Activated naive CD8-positive, alpha-beta T cell treated with anti-CD3 and anti-CD28 coated beads, Interleukin-2, amount 50 U/mL, for 24 hours (primary cell): ENCODE measurements around the gene PLEKHA4.
"Not testable (repeated sequence)": the region's sequence is repeated elsewhere in the genome, so short reads cannot be mapped to it uniquely, and the experiment has no call there.

Experiments used
- ATAC-seq: fragments of 150-1000 bp; cut with Tn5 transposase; one replicate; pipeline ENCODE4 v1.10.0; 2021
- DNase-seq: peaks from one replicate; pipeline ENCODE4 v3.0.0; 2021
- H3K27ac Mint-ChIP-seq: one replicate; pipeline ENCODE4 v1.8.0; 2021; ENCODE audit warnings: mild to moderate bottlenecking, mixed read lengths
- H3K27me3 Mint-ChIP-seq: one replicate; pipeline ENCODE4 v1.8.0; 2021; ENCODE audit warnings: mixed read lengths
- H3K36me3 Mint-ChIP-seq: one replicate; pipeline ENCODE4 v1.8.0; 2021; ENCODE audit warnings: low read depth, mixed read lengths
- H3K4me1 Mint-ChIP-seq: one replicate; pipeline ENCODE4 v1.8.0; 2021; ENCODE audit warnings: mixed read lengths
- H3K4me3 Mint-ChIP-seq: one replicate; pipeline ENCODE4 v1.8.0; 2021; ENCODE audit warnings: mild to moderate bottlenecking, moderate library complexity, mixed read lengths
- H3K9me3 Mint-ChIP-seq: one replicate; pipeline ENCODE4 v1.8.0; 2021; ENCODE audit warnings: mixed read lengths

The PLEKHA4 gene, protein sequence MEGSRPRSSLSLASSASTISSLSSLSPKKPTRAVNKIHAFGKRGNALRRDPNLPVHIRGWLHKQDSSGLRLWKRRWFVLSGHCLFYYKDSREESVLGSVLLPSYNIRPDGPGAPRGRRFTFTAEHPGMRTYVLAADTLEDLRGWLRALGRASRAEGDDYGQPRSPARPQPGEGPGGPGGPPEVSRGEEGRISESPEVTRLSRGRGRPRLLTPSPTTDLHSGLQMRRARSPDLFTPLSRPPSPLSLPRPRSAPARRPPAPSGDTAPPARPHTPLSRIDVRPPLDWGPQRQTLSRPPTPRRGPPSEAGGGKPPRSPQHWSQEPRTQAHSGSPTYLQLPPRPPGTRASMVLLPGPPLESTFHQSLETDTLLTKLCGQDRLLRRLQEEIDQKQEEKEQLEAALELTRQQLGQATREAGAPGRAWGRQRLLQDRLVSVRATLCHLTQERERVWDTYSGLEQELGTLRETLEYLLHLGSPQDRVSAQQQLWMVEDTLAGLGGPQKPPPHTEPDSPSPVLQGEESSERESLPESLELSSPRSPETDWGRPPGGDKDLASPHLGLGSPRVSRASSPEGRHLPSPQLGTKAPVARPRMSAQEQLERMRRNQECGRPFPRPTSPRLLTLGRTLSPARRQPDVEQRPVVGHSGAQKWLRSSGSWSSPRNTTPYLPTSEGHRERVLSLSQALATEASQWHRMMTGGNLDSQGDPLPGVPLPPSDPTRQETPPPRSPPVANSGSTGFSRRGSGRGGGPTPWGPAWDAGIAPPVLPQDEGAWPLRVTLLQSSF

DNA sequence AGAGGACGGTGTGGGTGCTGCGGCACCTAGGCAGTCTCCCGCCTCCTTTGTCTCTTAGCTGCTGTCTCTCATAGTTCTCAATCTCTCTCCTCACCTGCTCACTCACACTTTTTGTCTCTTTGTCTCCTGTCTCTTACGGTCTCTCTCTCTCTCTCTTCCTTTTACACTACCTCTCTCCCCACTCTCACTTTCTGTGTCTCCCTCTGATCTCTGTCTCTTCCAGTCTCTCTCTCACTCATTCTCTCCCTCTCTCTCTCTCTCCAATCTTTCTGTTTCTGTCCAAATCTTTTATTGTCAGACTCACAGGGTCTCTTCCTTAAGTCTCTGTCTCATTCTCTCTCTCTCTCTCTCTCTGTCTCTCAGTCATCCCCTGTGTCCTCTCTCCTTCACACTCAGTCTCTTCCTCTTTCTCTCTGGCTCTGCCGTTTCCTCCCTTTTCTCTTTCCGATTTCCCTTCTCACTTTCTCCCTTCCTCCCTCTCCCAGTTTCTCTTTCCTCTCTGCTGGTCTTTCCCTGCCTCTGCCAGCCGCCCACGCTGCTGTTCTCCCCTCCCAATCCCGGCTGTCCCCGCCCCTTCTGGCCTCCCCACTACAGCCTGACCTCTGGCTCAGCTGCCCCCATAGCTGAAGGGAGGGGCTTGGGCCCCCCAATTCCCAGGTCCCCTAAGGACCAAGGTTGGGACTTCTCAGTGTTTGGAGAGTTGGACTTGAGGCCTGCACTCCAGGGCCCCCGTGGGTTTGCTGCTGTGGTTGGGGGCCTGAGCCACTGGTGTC, at the start of gene PLEKHA4:
Gene PLEKHA4 (minus strand): TSS at position 504 of the 773 bp plus-strand sequence. CDS start 997 bp downstream, outside the sequence.
- Mint-ChIP-seq H3K9me3 (no peaks in the 10 kb centered on the region), H3K4me3 (no peak within 1 kb of the TSS), H3K27me3 (peaks cover 7% of the 10 kb centered on the region), H3K27ac (peak within 1 kb of the TSS; percentile 3), H3K4me1 (peaks cover 13% of the 10 kb centered on the region), H3K36me3 (peaks cover 12% of the 10 kb centered on the region)
- DNase-seq: no peak
- no peak for ATAC-seq

GRCh38 chr19:48918071-48918470, 49.7 kb upstream of the PLEKHA4 start:
- Mint-ChIP-seq H3K27me3 (no peaks in the 10 kb centered on the region), H3K27ac (no peak overlapping the region), H3K4me1 (no peaks in the 10 kb centered on the region), H3K36me3 (peaks cover 17% of the 10 kb centered on the region), H3K9me3 (no peaks in the 10 kb centered on the region), H3K4me3 (no peak overlapping the region)
- no peak for DNase-seq
- ATAC-seq: no peak

DNA sequence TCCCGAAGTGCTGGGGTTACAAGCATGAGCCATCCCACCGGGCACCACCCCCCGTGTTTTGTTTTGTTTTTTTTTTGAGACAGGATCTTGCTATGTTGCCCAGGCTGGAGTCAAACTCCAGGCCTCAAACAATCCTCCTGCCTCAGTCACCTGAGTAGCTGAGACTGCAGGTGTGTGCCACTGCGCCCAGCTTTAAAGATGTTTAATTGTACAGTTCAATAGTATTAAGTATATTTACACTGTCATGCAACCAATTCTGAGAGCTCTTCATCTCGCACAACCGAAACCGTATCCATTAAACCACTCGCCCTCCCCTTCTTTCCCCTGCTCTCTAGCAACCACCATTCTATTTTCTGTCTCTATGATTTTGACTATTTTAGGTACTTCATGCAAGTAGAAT, 47.3 kb upstream of the PLEKHA4 start:
- Mint-ChIP-seq H3K27ac (no peak overlapping the region), H3K27me3 (no peaks in the 10 kb centered on the region), H3K4me1 (no peaks in the 10 kb centered on the region), H3K36me3 (peaks cover 31% of the 10 kb centered on the region), H3K9me3 (no peaks in the 10 kb centered on the region), H3K4me3 (no peak overlapping the region)
- DNase-seq (no peak), ATAC-seq (no peak)

GRCh38 chr19:48914181-48914580, 45.8 kb upstream of the PLEKHA4 start:
- H3K4me1 Mint-ChIP-seq: no peaks in the 10 kb centered on the region
- no peak overlapping the region for H3K4me3 Mint-ChIP-seq
- peaks cover 38% of the 10 kb centered on the region for H3K36me3 Mint-ChIP-seq
- no peak for DNase-seq
- no peak overlapping the region for H3K27ac Mint-ChIP-seq
- no peaks in the 10 kb centered on the region for H3K9me3 Mint-ChIP-seq
- no peak for ATAC-seq
- H3K27me3 Mint-ChIP-seq: no peaks in the 10 kb centered on the region

DNA sequence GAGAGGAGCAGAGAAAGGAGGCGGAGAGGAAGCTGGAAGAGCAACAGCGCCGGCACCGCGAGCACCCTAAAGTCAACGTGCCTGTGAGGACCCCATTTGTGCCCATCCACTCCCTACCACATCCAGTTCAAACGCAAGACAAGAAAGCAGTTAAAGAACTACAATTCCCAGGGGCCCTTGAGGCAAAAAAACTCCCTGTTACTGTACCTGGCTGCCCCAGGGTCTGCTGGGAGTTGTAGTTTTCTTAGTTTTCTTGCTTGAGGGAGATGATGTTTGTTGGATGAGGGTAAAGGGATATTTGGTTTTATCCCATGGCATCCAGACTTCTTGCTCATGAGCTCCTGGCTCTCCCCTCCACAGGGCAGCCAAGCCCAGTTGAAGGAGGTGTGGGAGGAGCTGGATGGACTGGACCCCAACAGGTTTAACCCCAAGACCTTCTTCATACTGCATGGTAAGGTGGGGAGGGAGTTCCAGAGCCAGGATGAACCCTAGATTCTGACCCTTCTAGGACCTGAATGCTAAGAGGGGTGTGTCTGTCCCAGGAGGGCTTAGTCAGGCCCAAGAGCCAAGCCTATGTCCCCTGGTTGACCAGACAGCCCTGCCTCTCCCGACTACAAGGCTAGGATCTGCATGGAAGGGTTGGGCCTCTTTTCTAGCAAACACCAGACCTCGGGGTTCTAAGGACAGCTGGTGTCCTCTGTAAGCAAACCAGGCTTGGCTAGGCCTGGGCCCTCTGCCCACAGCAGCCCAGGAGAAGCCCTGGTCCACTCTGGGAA, 44.9 kb upstream of the PLEKHA4 start:
- H3K9me3 Mint-ChIP-seq: no peaks in the 10 kb centered on the region
- no peak for DNase-seq
- H3K36me3 Mint-ChIP-seq: peaks cover 32% of the 10 kb centered on the region
- no peaks in the 10 kb centered on the region for H3K27me3 Mint-ChIP-seq
- no peak overlapping the region for H3K4me3 Mint-ChIP-seq
- H3K4me1 Mint-ChIP-seq: no peaks in the 10 kb centered on the region
- ATAC-seq: peak; percentile 28
- no peak overlapping the region for H3K27ac Mint-ChIP-seq

GRCh38 chr19:48910803-48911202, 42.4 kb upstream of the PLEKHA4 start:
- peaks cover 43% of the 10 kb centered on the region for H3K36me3 Mint-ChIP-seq
- DNase-seq (no peak), ATAC-seq (no peak)
- H3K4me1 Mint-ChIP-seq: no peaks in the 10 kb centered on the region
- no peaks in the 10 kb centered on the region for H3K27me3 Mint-ChIP-seq
- H3K9me3 Mint-ChIP-seq: no peaks in the 10 kb centered on the region
- no peak overlapping the region for H3K4me3 Mint-ChIP-seq
- no peak overlapping the region for H3K27ac Mint-ChIP-seq

DNA sequence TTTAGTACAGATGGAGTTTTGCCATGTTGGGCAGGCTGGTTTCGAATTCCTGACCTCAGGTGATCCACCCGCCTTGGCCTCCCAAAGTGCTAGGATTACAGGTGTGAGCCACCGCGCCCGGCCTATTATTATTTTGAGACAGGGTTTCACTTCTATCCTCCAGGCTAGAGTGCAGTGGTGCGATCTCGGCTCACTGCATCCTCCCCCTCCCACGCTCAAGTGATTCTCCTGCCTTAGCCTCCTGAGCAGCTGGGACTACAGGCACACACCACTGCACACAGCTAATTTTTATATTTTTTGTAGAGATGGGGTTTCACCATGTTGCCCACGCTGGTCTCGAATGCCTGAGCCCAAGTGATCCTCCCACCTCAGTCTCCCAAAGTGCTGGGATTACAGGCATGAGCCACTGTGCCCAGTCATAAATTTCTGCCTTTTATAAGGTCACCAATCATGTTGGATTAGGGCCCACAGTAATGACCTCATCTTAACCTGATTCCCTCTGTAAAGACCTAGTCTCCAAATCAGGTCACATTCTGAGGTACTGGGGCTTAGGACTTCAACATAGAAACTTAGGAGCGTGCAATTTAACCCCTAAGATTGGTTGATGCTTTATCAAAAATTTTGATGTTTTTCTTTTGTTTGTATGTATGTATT, 41.1 kb upstream of the PLEKHA4 start:
- DNase-seq, H3K27me3 Mint-ChIP-seq, ATAC-seq, H3K27ac Mint-ChIP-seq, H3K4me3 Mint-ChIP-seq, H3K9me3 Mint-ChIP-seq, H3K4me1 Mint-ChIP-seq: not testable (repeated sequence)
- H3K36me3 Mint-ChIP-seq: peaks cover 52% of the 10 kb centered on the region

- no peak overlapping the region for H3K27ac Mint-ChIP-seq
- DNase-seq (no peak), ATAC-seq (no peak)
- peaks cover under 1% of the 10 kb centered on the region for H3K4me1 Mint-ChIP-seq
- no peak overlapping the region for H3K4me3 Mint-ChIP-seq
- peaks cover 41% of the 10 kb centered on the region for H3K36me3 Mint-ChIP-seq
- H3K27me3 Mint-ChIP-seq: no peaks in the 10 kb centered on the region
- H3K9me3 Mint-ChIP-seq: no peaks in the 10 kb centered on the region
These were observed 39.3 kb upstream of the PLEKHA4 start for GRCh38 chr19:48907671-48908070.

DNA sequence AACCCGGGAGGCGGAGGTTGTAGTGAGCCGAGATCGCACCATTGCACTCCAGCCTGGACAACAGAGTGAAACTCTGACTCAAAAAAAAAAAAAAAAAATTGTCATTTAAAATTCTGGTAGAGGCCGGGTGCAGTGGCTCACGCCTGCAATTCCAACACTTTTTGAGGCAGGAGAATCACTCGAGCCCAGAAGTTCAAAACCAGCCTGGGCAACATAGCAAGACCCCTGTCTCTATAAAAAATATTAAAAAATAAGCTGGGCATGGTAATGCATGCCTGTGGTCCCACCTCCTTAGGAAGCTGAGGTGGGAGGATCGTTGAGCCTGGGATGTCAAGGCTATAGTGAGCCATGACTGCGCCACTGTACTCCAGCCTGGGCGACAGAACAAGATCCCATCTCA, 37.9 kb upstream of the PLEKHA4 start:
- Mint-ChIP-seq H3K27ac (no peak overlapping the region), H3K4me1 (peaks cover 9% of the 10 kb centered on the region), H3K27me3 (no peaks in the 10 kb centered on the region), H3K4me3 (no peak overlapping the region), H3K36me3 (peaks cover 41% of the 10 kb centered on the region), H3K9me3 (no peaks in the 10 kb centered on the region)
- ATAC-seq: no peak
- DNase-seq: no peak

- no peak for ATAC-seq
- no peak overlapping the region for H3K4me3 Mint-ChIP-seq
- peaks cover 39% of the 10 kb centered on the region for H3K36me3 Mint-ChIP-seq
- no peak for DNase-seq
- H3K27me3 Mint-ChIP-seq: no peaks in the 10 kb centered on the region
- no peaks in the 10 kb centered on the region for H3K9me3 Mint-ChIP-seq
- H3K4me1 Mint-ChIP-seq: peaks cover 16% of the 10 kb centered on the region
- no peak overlapping the region for H3K27ac Mint-ChIP-seq
These were observed 37.2 kb upstream of the PLEKHA4 start for GRCh38 chr19:48905664-48906063.

DNA sequence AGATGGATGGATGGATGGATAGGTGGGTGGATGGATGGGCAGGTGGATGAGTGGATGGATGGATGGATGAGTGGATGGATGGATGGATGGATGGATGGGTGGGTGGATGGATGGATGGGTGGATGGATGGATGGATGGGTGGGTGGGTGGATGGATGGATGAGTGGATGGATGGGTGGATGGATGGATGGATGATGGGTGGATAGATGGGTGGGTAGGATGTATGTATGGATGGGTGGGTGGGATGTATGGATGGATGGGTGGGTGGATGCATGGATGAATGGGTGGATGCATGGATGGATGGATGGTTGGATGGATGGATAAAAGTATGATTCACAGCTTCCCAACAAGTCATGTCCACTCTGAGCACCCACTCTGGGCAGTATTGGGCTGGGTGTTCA, 35.4 kb upstream of the PLEKHA4 start:
- Mint-ChIP-seq H3K36me3 (peaks cover 33% of the 10 kb centered on the region), H3K4me1 (peaks cover 25% of the 10 kb centered on the region)
- ATAC-seq, H3K27ac Mint-ChIP-seq, H3K27me3 Mint-ChIP-seq, DNase-seq, H3K9me3 Mint-ChIP-seq, H3K4me3 Mint-ChIP-seq: not testable (repeated sequence)

DNA sequence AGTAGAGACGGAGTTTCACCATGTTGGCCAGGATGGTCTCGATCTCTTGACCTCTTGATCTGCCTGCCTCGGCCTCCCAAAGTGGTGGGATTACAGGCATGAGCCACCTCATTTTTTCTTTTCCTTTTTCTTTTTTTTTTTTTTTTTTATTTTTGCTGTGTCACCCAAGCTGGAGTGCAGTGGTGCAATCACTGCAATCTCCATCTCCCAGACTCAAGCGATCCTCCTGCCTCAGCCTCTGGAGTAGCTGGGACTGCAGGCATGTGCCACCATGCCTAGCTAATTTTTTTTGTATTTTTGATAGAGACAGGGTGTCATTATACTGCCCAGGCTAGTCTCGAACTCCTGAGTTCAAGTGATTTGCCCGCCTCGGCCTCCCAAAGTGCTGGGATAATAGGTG, 33.9 kb upstream of the PLEKHA4 start:
- Mint-ChIP-seq H3K4me3 (peak overlapping the region; percentile 16), H3K36me3 (peaks cover 26% of the 10 kb centered on the region), H3K4me1 (peaks cover 25% of the 10 kb centered on the region)
- H3K27ac Mint-ChIP-seq, ATAC-seq, H3K27me3 Mint-ChIP-seq, DNase-seq, H3K9me3 Mint-ChIP-seq: not testable (repeated sequence)

DNA sequence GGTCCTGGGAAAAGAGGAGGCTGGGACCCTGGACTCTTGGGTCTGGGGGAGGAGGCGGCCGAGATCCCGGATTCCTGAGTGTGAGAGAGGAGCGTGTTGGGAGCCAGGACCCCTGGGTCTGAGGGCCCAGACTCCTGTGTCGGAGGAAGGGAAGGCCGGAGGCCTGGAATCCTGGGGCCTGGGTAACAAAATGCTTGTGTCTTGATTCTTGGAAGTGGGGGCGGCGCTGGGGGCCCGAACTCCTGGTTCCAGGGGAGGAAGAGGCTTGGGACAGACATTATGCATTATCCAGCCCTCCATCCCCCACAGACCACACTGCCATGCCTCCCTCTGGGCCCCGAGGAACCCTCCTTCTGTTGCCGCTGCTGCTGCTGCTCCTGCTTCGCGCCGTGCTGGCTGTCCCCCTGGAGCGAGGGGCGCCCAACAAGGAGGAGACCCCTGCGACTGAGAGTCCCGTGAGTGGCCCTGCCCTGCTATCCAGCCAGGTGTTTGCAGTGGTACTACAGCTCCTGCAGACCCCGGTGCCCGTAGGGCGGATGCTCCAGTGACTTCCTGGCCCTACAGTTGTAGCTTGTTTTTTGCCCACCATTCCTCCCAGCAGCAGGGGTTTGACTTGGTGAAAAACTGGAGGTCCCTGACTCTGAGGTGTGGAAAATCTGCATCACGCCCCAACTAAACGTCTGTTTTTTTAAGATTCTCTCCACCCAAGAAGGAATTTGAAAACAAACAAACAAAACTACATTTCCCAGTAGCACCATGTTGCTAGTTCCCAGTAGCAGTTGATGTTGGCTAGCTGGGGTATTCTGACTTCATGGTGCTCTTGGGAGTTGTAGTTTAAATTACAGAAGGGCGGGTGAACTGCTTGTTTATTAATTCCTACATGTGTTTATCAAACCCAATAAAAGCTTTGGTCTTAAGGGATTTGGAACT, 32.3 kb upstream of the PLEKHA4 start:
- DNase-seq (peak; percentile 31), ATAC-seq (no peak)
- Mint-ChIP-seq H3K27me3 (peaks cover under 1% of the 10 kb centered on the region), H3K27ac (peak overlapping the region; percentile 97), H3K4me1 (peaks cover 32% of the 10 kb centered on the region), H3K9me3 (no peaks in the 10 kb centered on the region), H3K36me3 (peaks cover 20% of the 10 kb centered on the region), H3K4me3 (peak overlapping the region; percentile 95)
